GM23338 (cell line): ENCODE measurements around the gene HHEX. TPM values are rescaled to one million over a fixed set of nuclear protein-coding genes. Genes with fewer than 3 reads are reported as not detected.

ENCODE experiments used
- CTCF ChIP-seq, 2 experiments: fragments of 200-600 bp in 1 of 2; sonication (generic) in 1 of 2; conservative IDR thresholded peaks; 2 replicates each; pipeline versions ENCODE4 v1.5.1 to v1.6.1; 2016 to 2017; ENCODE audit warnings: antibody characterized with exemption in 2 of 2, low read depth in 2 of 2, mild to moderate bottlenecking in 2 of 2, moderate library complexity in 1 of 2
- REST ChIP-seq: IDR thresholded peaks from one replicate; pipeline ENCODE4 v1.6.1; 2018; ENCODE audit warnings: antibody characterized with exemption; ENCODE audit not compliant: unreplicated experiment
- STAT1 ChIP-seq: IDR thresholded peaks from one replicate; pipeline ENCODE4 v1.6.1; 2016; ENCODE audit warnings: antibody characterized with exemption; ENCODE audit not compliant: unreplicated experiment
- ZNF462 ChIP-seq: fragments of 250-450 bp; sonication (Bioruptor Pico); IDR thresholded peaks from 2 replicates; pipeline ENCODE4 v1.5.0; 2020; ENCODE audit warnings: mild to moderate bottlenecking, moderate library complexity
- polyA plus RNA-seq: library from polyadenylated mRNA; unstranded; fragments of >200 nt; fragmentation: Nextera tagmentation; extraction: Ambion mirVana; gene quantifications from 2 replicates; pipeline ENCODE4 v1.2.1, GENCODE V29; 2016
- total RNA-seq: library from RNA; depleted of rRNA; stranded (reverse); fragments of >200 nt; shearing (Covaris generic); gene quantifications from 2 replicates; pipeline ENCODE4 v1.2.3, GENCODE V29; 2014

Gene HHEX
- total and polyA plus RNA-seq, 2 experiments from 2014 or later: 0.59 to 2.0 TPM

GRCh38 chr10:92720831-92721165 is 31.0 kb downstream of the HHEX start (continued):
- no peak for TF ChIP-seq ZNF462 (CRISPR knock-in tag)
- no peak for TF ChIP-seq CTCF (conservative IDR thresholded peaks at IDR 0.05; ENCODE audit: low read depth in 2 of 2)
- TF ChIP-seq STAT1: no peak
- TF ChIP-seq REST: no peak
